Vagina (tissue), 2 donors: Measurements from ENCODE around the gene BFSP1.

Source experiments
- CTCF ChIP-seq, 3 experiments: fragments of 450-650 bp in 2 of 3; fragments of 200-600 bp in 1 of 3; sonication (generic) in 1 of 3; IDR thresholded peaks; one replicate each; pipeline ENCODE4 v1.5.1; 2017 to 2019; ENCODE audit warnings: antibody characterized with exemption in 3 of 3, mild to moderate bottlenecking in 2 of 3, moderate library complexity in 2 of 3
- POLR2A ChIP-seq, 2 donors: fragments of 450-650 bp; IDR thresholded peaks; one replicate each; pipeline ENCODE4 v1.6.1; 2017; ENCODE audit warnings: antibody characterized with exemption in 2 of 2, mild to moderate bottlenecking in 2 of 2, moderate library complexity in 2 of 2

- TF ChIP-seq CTCF (IDR thresholded peaks at IDR 0.05) (no peak), POLR2A (IDR thresholded peaks at IDR 0.05) (no peak)
Observed at GRCh38 chr20:17560344-17561074, 29.3 kb upstream of the BFSP1 start.
